Fibroblast of lung (primary cell): ENCODE results near the gene DLX4. TPM values are rescaled to one million over a fixed set of nuclear protein-coding genes. Genes with fewer than 3 reads are reported as not detected.

Experiments
- DNase-seq, 2 donors: peaks; one replicate each; pipeline versions ENCODE4 v3.0.0 to v3.0.0-alpha.2; 2010; ENCODE audit warnings: low read depth in 2 of 2
- H2AFZ ChIP-seq: 2 replicates; pipeline ENCODE4 v1.5.1; 2012; ENCODE audit warnings: low read length, control low read depth, inconsistent platforms
- H3K27ac ChIP-seq: 2 replicates; pipeline ENCODE4 v1.5.1; 2011; ENCODE audit warnings: low read length, control low read depth; ENCODE audit not compliant: insufficient read depth
- H3K27me3 ChIP-seq: 2 replicates; pipeline ENCODE4 v1.5.1; 2011; ENCODE audit warnings: mild to moderate bottlenecking, low read length; ENCODE audit not compliant: control insufficient read depth, insufficient read depth
- H3K36me3 ChIP-seq: 2 replicates; pipeline ENCODE4 v1.5.1; 2011; ENCODE audit warnings: low read length; ENCODE audit not compliant: control insufficient read depth, insufficient read depth
- H3K4me1 ChIP-seq: 2 replicates; pipeline ENCODE4 v1.5.1; 2011; ENCODE audit warnings: low read length; ENCODE audit not compliant: control insufficient read depth, insufficient read depth; ENCODE audit errors: extremely low read depth
- H3K4me2 ChIP-seq: 2 replicates; pipeline ENCODE4 v1.5.1; 2011; ENCODE audit warnings: low read length, control low read depth; ENCODE audit not compliant: insufficient read depth; ENCODE audit errors: extremely low read depth
- H3K4me3 ChIP-seq, 4 experiments: fragments of 200-600 bp in 1 of 4; sonication (generic) in 1 of 4; replicated peaks in 1 of 4; 2 replicates each; pipeline ENCODE4 v1.5.1; 2011 to 2016; ENCODE audit warnings: low read length in 4 of 4, low read depth in 3 of 4, mild to moderate bottlenecking in 3 of 4, control low read depth in 2 of 4, inconsistent platforms in 1 of 4, mixed read lengths in 1 of 4; ENCODE audit not compliant: insufficient read depth in 1 of 4; ENCODE audit errors: control extremely low read depth in 1 of 4
- H3K79me2 ChIP-seq: 2 replicates; pipeline ENCODE4 v1.5.1; 2012; ENCODE audit warnings: mild to moderate bottlenecking, low read length, inconsistent platforms; ENCODE audit not compliant: control insufficient read depth, insufficient read depth
- H3K9ac ChIP-seq: 2 replicates; pipeline ENCODE4 v1.5.1; 2011; ENCODE audit warnings: mild to moderate bottlenecking, low read length, control low read depth; ENCODE audit not compliant: insufficient read depth
- H3K9me3 ChIP-seq: 2 replicates; pipeline ENCODE4 v1.5.1; 2012; ENCODE audit warnings: low read depth, low read length; ENCODE audit not compliant: control insufficient read depth, insufficient read depth
- H4K20me1 ChIP-seq: 2 replicates; pipeline ENCODE4 v1.5.1; 2011; ENCODE audit warnings: low read length; ENCODE audit not compliant: control insufficient read depth, insufficient read depth; ENCODE audit errors: extremely low read depth
- CTCF ChIP-seq, 2 donors: IDR thresholded peaks in 1 of 2; conservative IDR thresholded peaks in 1 of 2; 1 replicate in 1 of 2; 2 replicates in 1 of 2; pipeline ENCODE4 v1.5.1; 2011 to 2012; ENCODE audit warnings: low read length in 2 of 2, control low read depth in 1 of 2, inconsistent platforms in 1 of 2, low read depth in 1 of 2, mild to moderate bottlenecking in 1 of 2
- EZH2 ChIP-seq: IDR thresholded peaks from 2 replicates; pipeline ENCODE4 v1.5.1; 2012; ENCODE audit warnings: low read length, control low read depth, mild to moderate bottlenecking; ENCODE audit errors: missing control alignments
- polyA plus RNA-seq, 2 donors: library from polyadenylated mRNA; depleted of rRNA in 1 of 2; stranded (reverse) in 1 of 2; unstranded in 1 of 2; fragments of >200 nt; gene quantifications; 2 replicates each; pipeline ENCODE4 v1.2.1, GENCODE V29; 2011 to 2012; ENCODE audit warnings: missing spikeins in 1 of 2
- total RNA-seq: library from RNA; depleted of rRNA; stranded (reverse); fragments of >200 nt; gene quantifications from 2 replicates; pipeline ENCODE4 v1.2.1, GENCODE V29; 2014

The DLX4 gene
- total and polyA plus RNA-seq, 2 donors (not counting 1 experiment from before 2014, with no cell fraction given) = not detected

- Histone ChIP-seq H3K27me3 (peaks cover 40% of the 10 kb centered on the region), H3K9ac (no peak overlapping the region), H3K79me2 (no peaks in the 10 kb centered on the region), H3K36me3 (no peaks in the 10 kb centered on the region), H3K4me2 (no peak overlapping the region), H2AFZ (no peak overlapping the region), H3K27ac (no peak overlapping the region), H4K20me1 (no peaks in the 10 kb centered on the region), H3K4me1 (no peaks in the 10 kb centered on the region), H3K4me3 (no peak overlapping the region), H3K9me3 (no peaks in the 10 kb centered on the region)
- TF ChIP-seq EZH2 (no peak), CTCF (conservative IDR thresholded peaks at IDR 0.05 in 1 of 2, IDR thresholded peaks at IDR 0.05 in 1 of 2; ENCODE audit: low read depth in 1 of 2, low read length in 2 of 2) (no peak)
- no peak for DNase-seq
Observed at GRCh38 chr17:49987290-49987585, 18.2 kb downstream of the DLX4 start.

DNA sequence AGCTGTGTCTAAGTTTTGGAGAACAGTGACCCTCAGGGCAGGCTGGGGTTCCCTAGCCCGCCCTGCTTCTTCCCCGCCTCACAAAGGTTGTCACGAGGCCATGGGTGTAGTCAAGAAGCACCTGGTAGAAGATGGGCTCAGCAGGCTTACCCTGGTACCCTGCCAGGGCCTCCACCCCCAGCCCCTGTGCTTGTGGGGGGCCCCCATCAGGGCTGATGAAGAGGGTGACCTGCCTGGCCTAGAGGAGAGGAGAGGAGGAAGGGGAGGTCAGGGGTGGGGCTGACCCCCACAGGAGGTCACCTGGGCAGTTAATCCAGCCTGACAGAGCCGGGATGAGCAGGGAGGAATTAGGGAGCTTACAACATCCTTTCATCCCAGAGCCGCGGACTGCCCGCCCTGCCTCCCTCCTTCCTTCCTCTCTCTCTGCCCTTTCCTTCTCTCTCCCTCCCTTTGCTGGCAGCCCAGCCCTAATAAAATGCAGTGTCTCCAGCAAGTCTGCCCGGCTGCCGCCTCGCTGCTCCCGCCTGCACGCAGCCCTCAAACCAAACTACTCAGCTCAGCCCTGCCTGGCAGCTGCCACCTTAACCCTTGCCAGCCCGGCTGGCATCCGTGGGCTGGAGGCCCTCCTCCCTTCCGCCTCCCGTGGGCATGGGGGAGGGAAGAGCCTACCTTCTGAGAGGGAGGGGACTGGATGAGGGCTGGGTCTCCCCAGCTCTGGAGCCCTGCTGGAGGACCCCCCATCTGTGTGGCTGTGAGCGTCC is 18.9 kb downstream of the DLX4 start:
- TF ChIP-seq EZH2 (no peak), CTCF (conservative IDR thresholded peaks at IDR 0.05 in 1 of 2, IDR thresholded peaks at IDR 0.05 in 1 of 2; ENCODE audit: low read depth in 1 of 2, low read length in 2 of 2) (no peak)
- no peaks in the 10 kb centered on the region for H3K4me1 ChIP-seq
- H3K9ac ChIP-seq = no peak overlapping the region
- H3K27me3 ChIP-seq = peaks cover 46% of the 10 kb centered on the region
- no peak overlapping the region for H3K4me3 ChIP-seq
- H3K9me3 ChIP-seq = no peaks in the 10 kb centered on the region
- H3K79me2 ChIP-seq = no peaks in the 10 kb centered on the region
- no peak overlapping the region for H2AFZ ChIP-seq
- no peaks in the 10 kb centered on the region for H3K36me3 ChIP-seq
- DNase-seq = no peak
- H3K27ac ChIP-seq = no peak overlapping the region
- no peaks in the 10 kb centered on the region for H4K20me1 ChIP-seq
- no peak overlapping the region for H3K4me2 ChIP-seq

DNA sequence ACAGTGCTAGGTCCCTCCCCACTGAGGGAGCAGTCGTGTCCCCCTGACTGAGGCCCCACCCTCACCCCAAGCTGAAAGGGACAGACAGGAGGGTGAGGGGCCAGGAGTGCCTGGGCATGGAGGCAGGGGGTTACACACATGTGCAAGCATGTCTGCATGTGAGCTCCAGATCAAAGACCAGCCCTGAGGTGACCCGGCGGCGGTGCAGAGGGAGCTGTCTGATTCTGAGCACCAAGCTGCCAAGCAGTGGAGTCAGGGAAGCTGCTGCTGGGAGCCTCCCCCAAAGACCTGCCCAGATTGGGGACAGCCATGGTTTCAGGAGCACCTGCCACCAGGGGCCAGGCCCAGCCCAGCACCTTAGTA is 20.5 kb downstream of the DLX4 start:
- Histone ChIP-seq H3K79me2 (no peaks in the 10 kb centered on the region), H3K4me2 (no peak overlapping the region), H4K20me1 (no peaks in the 10 kb centered on the region), H3K27me3 (peaks cover 56% of the 10 kb centered on the region), H2AFZ (no peak overlapping the region), H3K4me1 (no peaks in the 10 kb centered on the region), H3K9ac (no peak overlapping the region), H3K27ac (no peak overlapping the region), H3K9me3 (no peaks in the 10 kb centered on the region), H3K4me3 (no peak overlapping the region), H3K36me3 (no peaks in the 10 kb centered on the region)
- DNase-seq = no peak
- TF ChIP-seq CTCF (conservative IDR thresholded peaks at IDR 0.05 in 1 of 2, IDR thresholded peaks at IDR 0.05 in 1 of 2; ENCODE audit: low read depth in 1 of 2, low read length in 2 of 2) (no peak), EZH2 (no peak)
